ENCODE data around the gene ARRDC3.

ARRDC3 gene, protein sequence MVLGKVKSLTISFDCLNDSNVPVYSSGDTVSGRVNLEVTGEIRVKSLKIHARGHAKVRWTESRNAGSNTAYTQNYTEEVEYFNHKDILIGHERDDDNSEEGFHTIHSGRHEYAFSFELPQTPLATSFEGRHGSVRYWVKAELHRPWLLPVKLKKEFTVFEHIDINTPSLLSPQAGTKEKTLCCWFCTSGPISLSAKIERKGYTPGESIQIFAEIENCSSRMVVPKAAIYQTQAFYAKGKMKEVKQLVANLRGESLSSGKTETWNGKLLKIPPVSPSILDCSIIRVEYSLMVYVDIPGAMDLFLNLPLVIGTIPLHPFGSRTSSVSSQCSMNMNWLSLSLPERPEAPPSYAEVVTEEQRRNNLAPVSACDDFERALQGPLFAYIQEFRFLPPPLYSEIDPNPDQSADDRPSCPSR

GRCh38 chr5:91383027-91383955, at the start of gene ARRDC3:
TSS of gene ARRDC3 (minus strand) at chr5:91383317. CDS start at chr5:91383092, 225 bp downstream.
- peak within 1 kb of the TSS; percentile 80 for H3K4me3 ChIP-seq (ENCODE audit: low read depth, low read length)
- no peaks in the 10 kb centered on the region for H3K27me3 ChIP-seq (replicated peaks)
- TF ChIP-seq, protein P1, sequence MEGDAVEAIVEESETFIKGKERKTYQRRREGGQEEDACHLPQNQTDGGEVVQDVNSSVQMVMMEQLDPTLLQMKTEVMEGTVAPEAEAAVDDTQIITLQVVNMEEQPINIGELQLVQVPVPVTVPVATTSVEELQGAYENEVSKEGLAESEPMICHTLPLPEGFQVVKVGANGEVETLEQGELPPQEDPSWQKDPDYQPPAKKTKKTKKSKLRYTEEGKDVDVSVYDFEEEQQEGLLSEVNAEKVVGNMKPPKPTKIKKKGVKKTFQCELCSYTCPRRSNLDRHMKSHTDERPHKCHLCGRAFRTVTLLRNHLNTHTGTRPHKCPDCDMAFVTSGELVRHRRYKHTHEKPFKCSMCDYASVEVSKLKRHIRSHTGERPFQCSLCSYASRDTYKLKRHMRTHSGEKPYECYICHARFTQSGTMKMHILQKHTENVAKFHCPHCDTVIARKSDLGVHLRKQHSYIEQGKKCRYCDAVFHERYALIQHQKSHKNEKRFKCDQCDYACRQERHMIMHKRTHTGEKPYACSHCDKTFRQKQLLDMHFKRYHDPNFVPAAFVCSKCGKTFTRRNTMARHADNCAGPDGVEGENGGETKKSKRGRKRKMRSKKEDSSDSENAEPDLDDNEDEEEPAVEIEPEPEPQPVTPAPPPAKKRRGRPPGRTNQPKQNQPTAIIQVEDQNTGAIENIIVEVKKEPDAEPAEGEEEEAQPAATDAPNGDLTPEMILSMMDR (IDR thresholded peaks at IDR 0.05; ENCODE audit: low read depth, low read length, missing control alignments), result no peak
- H3K27ac ChIP-seq, result peak within 1 kb of the TSS; percentile 99
- in situ Hi-C loops (cut with HindIII; ENCODE audit: low pct_ligation_motif_present, low sequenced_read_pairs), result no loop called here
- DNase-seq, result peak; percentile 95
- H3K36me3 ChIP-seq (replicated peaks), result no peaks in the 10 kb centered on the region

GRCh38 chr5:91430949-91431348, 47.8 kb upstream of the ARRDC3 start:
- H3K36me3 ChIP-seq (replicated peaks), result no peaks in the 10 kb centered on the region
- H3K27ac ChIP-seq, result no peak overlapping the region
- DNase-seq, result no peak
- TF ChIP-seq, protein P1 (IDR thresholded peaks at IDR 0.05; ENCODE audit: low read depth, low read length, missing control alignments), result no peak
- H3K27me3 ChIP-seq (replicated peaks), result no peaks in the 10 kb centered on the region
- in situ Hi-C loops (cut with HindIII; ENCODE audit: low pct_ligation_motif_present, low sequenced_read_pairs), result no loop called here
- H3K4me3 ChIP-seq (ENCODE audit: low read depth, low read length), result no peak overlapping the region

DNA sequence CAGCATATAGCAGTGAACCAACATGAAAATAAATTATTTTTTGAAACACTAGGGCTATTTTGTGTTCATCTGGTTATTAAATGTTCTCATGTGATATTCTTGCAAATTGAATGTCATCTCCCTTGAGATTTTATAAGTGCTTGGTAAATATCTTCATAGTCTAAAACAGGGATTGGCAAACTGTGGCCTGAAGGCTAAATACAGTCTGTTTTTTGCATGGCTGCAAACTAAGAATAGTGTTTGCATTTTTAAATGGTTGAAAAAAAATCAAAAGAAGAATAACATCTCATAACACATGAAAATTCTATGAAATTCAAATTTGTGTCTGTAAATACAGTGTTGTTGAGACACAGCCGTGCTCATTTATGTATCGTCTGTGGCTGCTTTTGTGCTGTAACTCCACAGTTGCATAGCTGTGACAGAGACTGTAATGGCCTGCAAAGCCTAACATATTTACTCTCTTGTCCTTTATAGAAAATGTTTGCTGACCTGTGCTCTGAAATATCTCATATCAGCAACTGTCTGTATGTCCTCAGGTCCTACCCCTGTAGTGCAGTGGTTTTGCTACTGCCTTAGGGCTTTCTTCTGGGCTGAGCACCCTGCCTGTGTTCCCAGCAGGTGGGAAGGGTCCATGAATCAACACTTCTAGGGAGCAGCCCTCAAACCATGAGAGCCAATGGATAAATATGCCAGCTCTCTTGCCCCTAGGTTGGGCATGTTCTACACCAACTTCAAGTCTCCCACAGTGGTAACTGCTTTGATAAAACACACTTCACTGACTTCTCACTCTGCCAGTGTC, 41.7 kb upstream of the ARRDC3 start:
- TF ChIP-seq, protein P1 (IDR thresholded peaks at IDR 0.05; ENCODE audit: low read depth, low read length, missing control alignments), result no peak
- no peak overlapping the region for H3K27ac ChIP-seq
- no peaks in the 10 kb centered on the region for H3K27me3 ChIP-seq (replicated peaks)
- in situ Hi-C loops (cut with HindIII; ENCODE audit: low pct_ligation_motif_present, low sequenced_read_pairs), result loop anchor here (25.0 kb wide), 1 partner anchor 338 kb away; no protein-coding TSS in a partner anchor
- no peaks in the 10 kb centered on the region for H3K36me3 ChIP-seq (replicated peaks)
- no peak overlapping the region for H3K4me3 ChIP-seq (ENCODE audit: low read depth, low read length)
- DNase-seq, result no peak

DNA sequence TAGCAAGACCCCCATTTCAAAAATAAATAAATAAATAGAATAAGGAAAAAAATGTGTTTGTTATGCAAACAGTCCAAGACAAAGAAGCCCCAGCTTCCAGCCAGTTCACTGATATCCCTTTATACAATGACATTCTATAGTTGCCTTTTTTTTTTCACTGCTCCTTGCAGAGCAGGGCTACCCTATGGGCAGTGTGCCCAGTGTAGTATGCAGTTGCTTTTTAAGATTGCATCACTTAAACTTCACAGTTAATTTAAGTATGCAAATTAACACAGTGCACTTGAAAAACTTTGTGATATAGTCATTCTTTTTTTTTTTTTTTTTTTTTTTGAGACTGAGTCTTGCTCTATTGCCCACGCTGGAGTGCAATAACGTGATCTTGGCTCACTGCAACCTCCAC, 40.8 kb upstream of the ARRDC3 start:
- Histone ChIP-seq H3K4me3 (ENCODE audit: low read depth, low read length) (no peak overlapping the region), H3K36me3 (replicated peaks) (no peaks in the 10 kb centered on the region), H3K27ac (no peak overlapping the region), H3K27me3 (replicated peaks) (no peaks in the 10 kb centered on the region)
- DNase-seq, result no peak
- in situ Hi-C loops (cut with HindIII; ENCODE audit: low pct_ligation_motif_present, low sequenced_read_pairs), result loop anchor here (25.0 kb wide), 1 partner anchor 337 kb away; no protein-coding TSS in a partner anchor
- TF ChIP-seq, protein P1 (IDR thresholded peaks at IDR 0.05; ENCODE audit: low read depth, low read length, missing control alignments), result no peak

GRCh38 chr5:91420879-91421278, 37.8 kb upstream of the ARRDC3 start:
- H3K36me3 ChIP-seq (replicated peaks), result no peaks in the 10 kb centered on the region
- no peak overlapping the region for H3K27ac ChIP-seq
- H3K4me3 ChIP-seq (ENCODE audit: low read depth, low read length), result no peak overlapping the region
- TF ChIP-seq, protein P1 (IDR thresholded peaks at IDR 0.05; ENCODE audit: low read depth, low read length, missing control alignments), result no peak
- no peaks in the 10 kb centered on the region for H3K27me3 ChIP-seq (replicated peaks)
- in situ Hi-C loops (cut with HindIII; ENCODE audit: low pct_ligation_motif_present, low sequenced_read_pairs), result loop anchor here (25.0 kb wide), 1 partner anchor 334 kb away; no protein-coding TSS in a partner anchor
- no peak for DNase-seq

All from brain microvascular endothelial cell (primary cell).